DND-41 (cell line): ENCODE results near the gene WNT5A.

ENCODE experiments used
- ATAC-seq: fragments of 200-7000 bp; cut with Tn5 transposase; 3 replicates; pipeline ENCODE4 v1.9.1; 2021; ENCODE audit warnings: low read depth; ENCODE audit not compliant: insufficient read depth
- DNase-seq: peaks from one replicate; pipeline ENCODE4 v3.0.0-alpha.2; 2020
- H2AFZ ChIP-seq: 2 replicates; pipeline ENCODE4 v1.6.0; 2012; ENCODE audit warnings: low read depth, low read length
- H3K27ac ChIP-seq: 2 replicates; pipeline ENCODE4 v1.5.1; 2012; ENCODE audit warnings: low read length, inconsistent platforms
- H3K27me3 ChIP-seq: fragments of 200-600 bp; sonication (generic); 2 replicates; pipeline ENCODE4 v1.6.0; 2012; ENCODE audit warnings: low read length, mild to moderate bottlenecking, inconsistent platforms; ENCODE audit not compliant: insufficient read depth, poor library complexity
- H3K36me3 ChIP-seq: 2 replicates; pipeline ENCODE4 v1.5.1; 2012; ENCODE audit warnings: low read length, inconsistent platforms; ENCODE audit not compliant: insufficient read depth
- H3K4me1 ChIP-seq: 2 replicates; pipeline ENCODE4 v1.5.1; 2012; ENCODE audit warnings: mild to moderate bottlenecking, low read length; ENCODE audit not compliant: insufficient read depth
- H3K4me2 ChIP-seq: 2 replicates; pipeline ENCODE4 v1.6.0; 2012; ENCODE audit warnings: mild to moderate bottlenecking, moderate library complexity, low read length, inconsistent platforms; ENCODE audit not compliant: insufficient read depth
- H3K4me3 ChIP-seq, 2 experiments: fragments of 200-600 bp in 1 of 2; shearing (Covaris generic) in 1 of 2; 2 replicates each; pipeline ENCODE4 v1.5.1; 2012 to 2016; ENCODE audit warnings: inconsistent platforms in 2 of 2, low read length in 2 of 2, mild to moderate bottlenecking in 2 of 2, low read depth in 1 of 2, moderate library complexity in 1 of 2
- H3K79me2 ChIP-seq: 2 replicates; pipeline ENCODE4 v1.6.0; 2012; ENCODE audit warnings: low read length, inconsistent platforms; ENCODE audit not compliant: insufficient read depth
- H3K9ac ChIP-seq: 2 replicates; pipeline ENCODE4 v1.6.0; 2012; ENCODE audit warnings: low read depth, mild to moderate bottlenecking, inconsistent platforms, low read length, moderate library complexity
- H3K9me3 ChIP-seq: 2 replicates; pipeline ENCODE4 v1.5.1; 2012; ENCODE audit warnings: low read length, moderate library complexity, mild to moderate bottlenecking, inconsistent platforms; ENCODE audit not compliant: insufficient read depth, severe bottlenecking
- H4K20me1 ChIP-seq: 2 replicates; pipeline ENCODE4 v1.6.0; 2012; ENCODE audit warnings: low read length; ENCODE audit not compliant: insufficient read depth
- CTCF ChIP-seq: IDR thresholded peaks from 2 replicates; pipeline ENCODE4 v1.5.1; 2012; ENCODE audit warnings: borderline replicate concordance, low read length, moderate library complexity, mild to moderate bottlenecking; ENCODE audit not compliant: poor library complexity, severe bottlenecking; ENCODE audit errors: extremely low read depth
- EZH2 ChIP-seq: IDR thresholded peaks from 3 replicates; pipeline ENCODE4 v1.6.1; 2012; ENCODE audit warnings: borderline replicate concordance, low read depth, mild to moderate bottlenecking, moderate library complexity, low read length, inconsistent platforms; ENCODE audit not compliant: severe bottlenecking

Gene WNT5A

GRCh38 chr3:55480911-55481743 is 6.0 kb downstream of the WNT5A start:
- Histone ChIP-seq H2AFZ (no peak overlapping the region), H3K4me2 (no peak overlapping the region), H3K27ac (no peak overlapping the region), H3K36me3 (no peaks in the 10 kb centered on the region), H4K20me1 (no peaks in the 10 kb centered on the region), H3K4me3 (no peak overlapping the region), H3K9ac (no peak overlapping the region), H3K4me1 (no peaks in the 10 kb centered on the region), H3K79me2 (no peaks in the 10 kb centered on the region), H3K9me3 (no peaks in the 10 kb centered on the region), H3K27me3 (peaks cover 4% of the 10 kb centered on the region)
- TF ChIP-seq EZH2 (no peak), CTCF (no peak)
- DNase-seq = no peak
- no peak for ATAC-seq

GRCh38 chr3:55477306-55478303 is 9.5 kb downstream of the WNT5A start:
- TF ChIP-seq CTCF (no peak), EZH2 (no peak)
- no peaks in the 10 kb centered on the region for H3K4me1 ChIP-seq
- H3K9me3 ChIP-seq = no peaks in the 10 kb centered on the region
- no peak overlapping the region for H3K27ac ChIP-seq
- DNase-seq (no peak), ATAC-seq (no peak)
- no peaks in the 10 kb centered on the region for H4K20me1 ChIP-seq
- H3K4me3 ChIP-seq = no peak overlapping the region
- no peak overlapping the region for H3K9ac ChIP-seq
- H3K4me2 ChIP-seq = no peak overlapping the region
- peaks cover 4% of the 10 kb centered on the region for H3K27me3 ChIP-seq
- H3K79me2 ChIP-seq = no peaks in the 10 kb centered on the region
- no peaks in the 10 kb centered on the region for H3K36me3 ChIP-seq
- no peak overlapping the region for H2AFZ ChIP-seq

DNA sequence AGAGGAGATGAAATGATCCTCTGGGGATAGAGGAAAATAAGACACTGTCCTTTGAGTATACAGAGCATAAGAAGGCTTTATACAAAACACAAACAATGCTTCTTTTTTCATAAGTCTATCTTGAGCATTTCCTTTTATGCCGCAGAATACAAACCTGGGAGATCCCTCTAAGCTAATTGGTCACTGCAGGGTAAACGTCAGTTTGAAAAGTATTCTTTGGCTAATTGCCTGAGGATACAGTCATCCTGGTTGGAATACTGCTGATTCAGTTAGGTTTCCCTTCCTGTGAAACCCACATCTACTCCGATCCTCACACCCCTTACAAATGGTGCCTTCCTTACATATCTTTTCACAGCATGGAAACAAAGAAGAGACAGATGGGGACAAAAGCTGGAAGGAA is 10.6 kb downstream of the WNT5A start:
- Histone ChIP-seq H3K9ac (no peak overlapping the region), H3K4me2 (no peak overlapping the region), H3K79me2 (no peaks in the 10 kb centered on the region), H3K4me1 (no peaks in the 10 kb centered on the region), H2AFZ (no peak overlapping the region), H3K4me3 (no peak overlapping the region), H3K36me3 (no peaks in the 10 kb centered on the region), H3K9me3 (no peaks in the 10 kb centered on the region), H4K20me1 (no peaks in the 10 kb centered on the region), H3K27ac (no peak overlapping the region), H3K27me3 (peaks cover 4% of the 10 kb centered on the region)
- no peak for DNase-seq
- TF ChIP-seq CTCF (no peak), EZH2 (no peak)
- no peak for ATAC-seq
